Urinary bladder (tissue), 4 donors: Measurements from ENCODE around the gene AXIN2. TPM values are rescaled to one million over a fixed set of nuclear protein-coding genes. Genes with fewer than 3 reads are reported as not detected.

Experiments
- DNase-seq: peaks from one replicate; pipeline ENCODE4 v3.0.0-alpha.2; 2015; ENCODE audit errors: extremely low spot score
- H3K27ac ChIP-seq: one replicate; pipeline ENCODE4 v1.5.1; 2013; ENCODE audit warnings: low read depth, mild to moderate bottlenecking, moderate library complexity
- H3K36me3 ChIP-seq: one replicate; pipeline ENCODE4 v1.6.1; 2013; ENCODE audit warnings: mild to moderate bottlenecking, moderate library complexity; ENCODE audit not compliant: insufficient read depth
- H3K4me1 ChIP-seq: one replicate; pipeline ENCODE4 v1.6.1; 2013; ENCODE audit warnings: mild to moderate bottlenecking, moderate library complexity; ENCODE audit not compliant: insufficient read depth
- H3K4me3 ChIP-seq: one replicate; pipeline ENCODE4 v1.5.1; 2013; ENCODE audit warnings: low read depth, low read length
- WGBS: extraction: QIAGEN DNeasy Blood & Tissue Kit; methylation state at CpG from one replicate; pipeline ENCODE4 v1.1.7; 2013; 5-methylcytosine and 5-hydroxymethylcytosine counted together
- polyA plus RNA-seq: library from polyadenylated mRNA; stranded (reverse); fragments of 200-250 nt; gene quantifications from one replicate; pipeline ENCODE4 v1.2.3, GENCODE V29; 2013
- total RNA-seq: library from RNA; depleted of rRNA; stranded (reverse); fragments of >200 nt; gene quantifications from one replicate; pipeline ENCODE4 v1.2.3, GENCODE V29; 2014
- donor health status: healthy with polysubstance abuse.
- donor health status: healthy.

The AXIN2 gene
- total RNA-seq (23.4 TPM), polyA plus RNA-seq (25.4 TPM)

- DNase-seq: peak; percentile 76
- Histone ChIP-seq H3K36me3 (no peaks in the 10 kb centered on the region), H3K4me1 (no peaks in the 10 kb centered on the region), H3K27ac (peak within 1 kb of the TSS; percentile 90), H3K4me3 (peak within 1 kb of the TSS; percentile 97)
- WGBS: 1% methylated on average over 65 of the region's 65 CpGs
These were observed at the start of gene AXIN2 for GRCh38 chr17:65561452-65562205. Gene AXIN2, minus strand, starts transcription at chr17:65561648. Its CDS starts 3,028 bp downstream, at chr17:65558620.

- Histone ChIP-seq H3K4me3 (no peak overlapping the region), H3K27ac (no peak overlapping the region), H3K4me1 (no peaks in the 10 kb centered on the region), H3K36me3 (no peaks in the 10 kb centered on the region)
- DNase-seq: peak; percentile 51
- WGBS: 46% methylated on average over 2 of the region's 2 CpGs
These were observed 48.3 kb upstream of the AXIN2 start for GRCh38 chr17:65609749-65610148.

- 77% methylated on average over 2 of the region's 2 CpGs for WGBS
- Histone ChIP-seq H3K4me1 (no peaks in the 10 kb centered on the region), H3K36me3 (no peaks in the 10 kb centered on the region), H3K27ac (no peak overlapping the region), H3K4me3 (no peak overlapping the region)
- no peak for DNase-seq
These were observed 47.8 kb upstream of the AXIN2 start for GRCh38 chr17:65609286-65609685.

- no peak overlapping the region for H3K27ac ChIP-seq
- H3K36me3 ChIP-seq: no peaks in the 10 kb centered on the region
- WGBS: 66% methylated on average over 4 of the region's 4 CpGs
- no peak for DNase-seq
- no peaks in the 10 kb centered on the region for H3K4me1 ChIP-seq
- H3K4me3 ChIP-seq: no peak overlapping the region
These were observed 42.6 kb upstream of the AXIN2 start for GRCh38 chr17:65604070-65604469.

- Histone ChIP-seq H3K4me1 (no peaks in the 10 kb centered on the region), H3K27ac (no peak overlapping the region), H3K36me3 (no peaks in the 10 kb centered on the region), H3K4me3 (no peak overlapping the region)
- DNase-seq: no peak
- WGBS: 95% methylated on average over 2 of the region's 2 CpGs
These were observed 40.4 kb upstream of the AXIN2 start for GRCh38 chr17:65601881-65602280.

- Histone ChIP-seq H3K27ac (no peak overlapping the region), H3K4me1 (no peaks in the 10 kb centered on the region), H3K4me3 (no peak overlapping the region), H3K36me3 (no peaks in the 10 kb centered on the region)
- WGBS: 96% methylated on average over 1 of the region's 1 CpG
- DNase-seq: no peak
These were observed 39.7 kb upstream of the AXIN2 start for GRCh38 chr17:65601145-65601544.

GRCh38 chr17:65600518-65600917 lies 39.1 kb upstream of the AXIN2 start:
- DNase-seq: no peak
- Histone ChIP-seq H3K27ac (no peak overlapping the region), H3K36me3 (no peaks in the 10 kb centered on the region), H3K4me3 (no peak overlapping the region), H3K4me1 (no peaks in the 10 kb centered on the region)
- WGBS: 56% methylated on average over 1 of the region's 1 CpG

GRCh38 chr17:65599650-65600049 lies 38.2 kb upstream of the AXIN2 start:
- 86% methylated on average over 5 of the region's 5 CpGs for WGBS
- DNase-seq: no peak
- no peaks in the 10 kb centered on the region for H3K4me1 ChIP-seq
- no peak overlapping the region for H3K4me3 ChIP-seq
- H3K36me3 ChIP-seq: no peaks in the 10 kb centered on the region
- H3K27ac ChIP-seq: no peak overlapping the region

GRCh38 chr17:65598746-65599145 lies 37.3 kb upstream of the AXIN2 start:
- Histone ChIP-seq H3K4me3 (no peak overlapping the region), H3K4me1 (no peaks in the 10 kb centered on the region), H3K27ac (no peak overlapping the region), H3K36me3 (no peaks in the 10 kb centered on the region)
- 97% methylated on average over 1 of the region's 1 CpG for WGBS
- DNase-seq: no peak

- no peak for DNase-seq
- no peaks in the 10 kb centered on the region for H3K4me1 ChIP-seq
- H3K27ac ChIP-seq: no peak overlapping the region
These were observed 33.7 kb upstream of the AXIN2 start for GRCh38 chr17:65595071-65595656.

GRCh38 chr17:65593855-65594845 lies 32.7 kb upstream of the AXIN2 start:
- 21% methylated on average over 18 of the region's 18 CpGs for WGBS
- no peaks in the 10 kb centered on the region for H3K4me1 ChIP-seq
- H3K36me3 ChIP-seq: no peaks in the 10 kb centered on the region
- no peak for DNase-seq
- H3K27ac ChIP-seq: no peak overlapping the region
- no peak overlapping the region for H3K4me3 ChIP-seq

More at GRCh38 chr17:65595071-65595656, 33.7 kb upstream of the AXIN2 start:
- Histone ChIP-seq H3K36me3 (no peaks in the 10 kb centered on the region), H3K4me3 (no peak overlapping the region)
- WGBS: 50% methylated on average over 4 of the region's 4 CpGs

GRCh38 chr17:65593092-65593854 lies 31.8 kb upstream of the AXIN2 start:
- H3K36me3 ChIP-seq: no peaks in the 10 kb centered on the region
- no peak for DNase-seq
- H3K4me3 ChIP-seq: no peak overlapping the region
- WGBS: 79% methylated on average over 19 of the region's 19 CpGs
- no peak overlapping the region for H3K27ac ChIP-seq
- no peaks in the 10 kb centered on the region for H3K4me1 ChIP-seq
